GM18909 (cell line): ENCODE results near the gene LRRK2.

Experiments used
- ATAC-seq: cut with Tn5 transposase; IDR thresholded peaks from one replicate; pipeline ENCODE4 v1.9.1; 2021; ENCODE audit warnings: mild to moderate bottlenecking; ENCODE audit not compliant: unreplicated experiment, poor library complexity

LRRK2 gene

GRCh38 chr12:40224439-40225291 lies at the start of gene LRRK2:
TSS of gene LRRK2 (plus strand) at chr12:40224997. CDS start at chr12:40225132, 135 bp downstream.
- ATAC-seq: peak; percentile 62

GRCh38 chr12:40175045-40175444 lies 49.8 kb upstream of the LRRK2 start:
- no peak for ATAC-seq

GRCh38 chr12:40175489-40175888 lies 49.3 kb upstream of the LRRK2 start:
- ATAC-seq: no peak

- no peak for ATAC-seq
These were observed 46.1 kb upstream of the LRRK2 start for GRCh38 chr12:40178701-40179100.

- no peak for ATAC-seq
These were observed 43.3 kb upstream of the LRRK2 start for GRCh38 chr12:40181490-40181889.

GRCh38 chr12:40183715-40184114 lies 41.1 kb upstream of the LRRK2 start:
- ATAC-seq: no peak

- ATAC-seq: no peak
These were observed 40.1 kb upstream of the LRRK2 start for GRCh38 chr12:40184493-40185302.

- ATAC-seq: no peak
These were observed 39.5 kb upstream of the LRRK2 start for GRCh38 chr12:40185303-40185693.

GRCh38 chr12:40188558-40189320 lies 36.1 kb upstream of the LRRK2 start:
- no peak for ATAC-seq

GRCh38 chr12:40192704-40193255 lies 32.0 kb upstream of the LRRK2 start:
- ATAC-seq: peak; percentile 99

- no peak for ATAC-seq
These were observed 30.0 kb upstream of the LRRK2 start for GRCh38 chr12:40194846-40195245.

GRCh38 chr12:40197590-40197989 lies 27.2 kb upstream of the LRRK2 start:
- ATAC-seq: no peak

GRCh38 chr12:40198601-40199000 lies 26.2 kb upstream of the LRRK2 start:
- no peak for ATAC-seq

- ATAC-seq: peak; percentile 54
These were observed 22.4 kb upstream of the LRRK2 start for GRCh38 chr12:40202095-40203059.

- ATAC-seq: no peak
These were observed 21.8 kb upstream of the LRRK2 start for GRCh38 chr12:40203060-40203430.

- ATAC-seq: no peak
These were observed 20.5 kb upstream of the LRRK2 start for GRCh38 chr12:40204337-40204736.

- ATAC-seq: no peak
These were observed 17.2 kb upstream of the LRRK2 start for GRCh38 chr12:40207551-40207950.

- peak; percentile 93 for ATAC-seq
These were observed 15.9 kb upstream of the LRRK2 start for GRCh38 chr12:40208707-40209446.

GRCh38 chr12:40209886-40210285 lies 14.9 kb upstream of the LRRK2 start:
- ATAC-seq: no peak
